Stimulated activated CD8-positive, alpha-beta memory T cell treated with anti-CD3 and anti-CD28 coated beads, Interleukin-12 subunit alpha, Interleukin-12 subunit beta, amount 100 ng/mL, for 1 hour (primary cell): ENCODE measurements around the gene NOXO1.

Experiments
- DNase-seq: peaks from one replicate; pipeline ENCODE4 v3.0.0-alpha.2; 2020; ENCODE audit warnings: low read depth

Gene NOXO1

GRCh38 chr16:1997494-1998359 is 16.5 kb upstream of the NOXO1 start:
- no peak for DNase-seq

DNA sequence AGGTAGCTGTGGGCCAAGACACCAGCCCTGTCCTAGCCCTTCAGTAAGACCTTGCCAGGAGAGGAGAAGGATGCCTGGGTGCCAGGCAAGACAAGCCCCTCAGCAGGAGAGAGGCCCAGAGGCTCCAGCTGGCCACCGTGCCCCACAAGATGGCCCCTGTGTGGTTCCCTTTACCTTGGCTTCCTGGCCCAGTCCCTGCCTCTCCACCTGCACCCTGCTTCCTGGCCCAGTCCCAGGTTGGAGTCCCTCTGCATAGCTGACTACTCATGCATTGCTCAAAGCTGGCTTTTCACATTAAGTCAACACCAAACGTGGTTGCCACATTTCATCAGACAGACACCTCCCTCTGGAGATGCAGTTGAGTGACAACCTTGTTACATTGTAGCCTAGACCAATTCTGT is 12.5 kb upstream of the NOXO1 start:
- no peak for DNase-seq

- no peak for DNase-seq
These were observed 11.5 kb upstream of the NOXO1 start for GRCh38 chr16:1992704-1993317.

DNA sequence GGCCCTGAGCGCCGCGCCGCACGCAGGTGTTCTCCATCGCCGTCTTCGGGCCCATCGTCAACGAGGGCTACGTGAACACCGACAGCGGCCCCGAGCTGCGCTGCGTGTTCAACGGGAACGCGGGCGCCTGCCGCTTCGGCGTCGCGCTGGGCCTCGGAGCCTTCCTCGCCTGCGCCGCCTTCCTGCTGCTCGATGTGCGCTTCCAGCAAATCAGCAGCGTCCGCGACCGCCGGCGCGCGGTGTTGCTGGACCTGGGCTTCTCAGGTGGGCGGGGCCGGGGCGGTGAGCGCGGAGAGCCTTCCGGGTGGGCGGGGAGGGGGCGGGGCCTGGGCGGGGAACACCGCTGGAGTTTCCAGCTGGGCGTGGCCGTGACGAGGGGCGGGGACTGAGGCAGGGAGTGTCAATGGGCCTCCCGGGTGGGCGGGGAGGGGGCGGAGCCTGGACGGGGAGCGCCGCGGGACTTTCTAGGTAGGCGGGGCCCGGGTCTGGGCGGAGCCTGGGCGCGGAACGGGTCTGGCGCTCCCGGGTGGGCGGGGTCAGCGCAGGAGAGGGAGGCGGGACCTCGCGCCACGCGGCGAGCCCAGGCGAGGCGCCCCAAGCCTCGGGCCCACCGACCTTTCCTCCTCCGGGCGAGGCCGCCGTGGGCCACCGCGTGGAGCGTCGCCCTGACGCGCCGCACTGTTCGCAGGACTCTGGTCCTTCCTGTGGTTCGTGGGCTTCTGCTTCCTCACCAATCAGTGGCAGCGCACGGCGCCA is 10.9 kb upstream of the NOXO1 start:
- DNase-seq, result peak; percentile 96

DNA sequence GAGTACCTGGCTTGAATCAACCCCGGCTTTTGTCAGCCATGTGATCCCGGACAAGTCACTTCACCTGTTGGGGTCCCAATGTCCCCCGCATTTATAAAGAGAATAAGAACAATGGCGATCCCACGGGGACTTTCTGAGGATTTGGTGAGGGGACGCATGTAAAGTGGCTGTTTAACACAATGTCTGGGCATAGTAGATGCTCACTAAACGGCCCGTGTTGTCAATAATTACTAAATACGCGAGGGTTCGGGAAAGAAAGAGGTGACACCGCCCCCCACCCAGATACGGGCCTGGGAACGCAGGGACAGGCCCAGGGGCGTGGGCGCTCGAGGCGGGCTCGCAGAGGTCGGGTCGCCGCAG is 10.3 kb upstream of the NOXO1 start:
- DNase-seq, result no peak

GRCh38 chr16:1991135-1991551 is 9.9 kb upstream of the NOXO1 start:
- no peak for DNase-seq

- DNase-seq, result no peak
These were observed 9.3 kb upstream of the NOXO1 start for GRCh38 chr16:1990351-1991134.

DNA sequence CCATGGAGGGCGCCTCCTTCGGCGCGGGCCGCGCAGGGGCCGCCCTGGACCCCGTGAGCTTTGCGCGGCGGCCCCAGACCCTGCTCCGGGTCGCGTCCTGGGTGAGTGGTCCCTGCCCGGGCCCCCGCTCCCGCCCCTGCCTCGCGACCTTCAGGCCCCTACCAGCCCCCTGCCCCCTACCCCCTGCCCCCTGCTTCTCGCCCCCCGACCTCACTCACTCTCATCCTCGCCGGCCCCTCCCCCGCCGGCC is 8.8 kb upstream of the NOXO1 start:
- no peak for DNase-seq

DNA sequence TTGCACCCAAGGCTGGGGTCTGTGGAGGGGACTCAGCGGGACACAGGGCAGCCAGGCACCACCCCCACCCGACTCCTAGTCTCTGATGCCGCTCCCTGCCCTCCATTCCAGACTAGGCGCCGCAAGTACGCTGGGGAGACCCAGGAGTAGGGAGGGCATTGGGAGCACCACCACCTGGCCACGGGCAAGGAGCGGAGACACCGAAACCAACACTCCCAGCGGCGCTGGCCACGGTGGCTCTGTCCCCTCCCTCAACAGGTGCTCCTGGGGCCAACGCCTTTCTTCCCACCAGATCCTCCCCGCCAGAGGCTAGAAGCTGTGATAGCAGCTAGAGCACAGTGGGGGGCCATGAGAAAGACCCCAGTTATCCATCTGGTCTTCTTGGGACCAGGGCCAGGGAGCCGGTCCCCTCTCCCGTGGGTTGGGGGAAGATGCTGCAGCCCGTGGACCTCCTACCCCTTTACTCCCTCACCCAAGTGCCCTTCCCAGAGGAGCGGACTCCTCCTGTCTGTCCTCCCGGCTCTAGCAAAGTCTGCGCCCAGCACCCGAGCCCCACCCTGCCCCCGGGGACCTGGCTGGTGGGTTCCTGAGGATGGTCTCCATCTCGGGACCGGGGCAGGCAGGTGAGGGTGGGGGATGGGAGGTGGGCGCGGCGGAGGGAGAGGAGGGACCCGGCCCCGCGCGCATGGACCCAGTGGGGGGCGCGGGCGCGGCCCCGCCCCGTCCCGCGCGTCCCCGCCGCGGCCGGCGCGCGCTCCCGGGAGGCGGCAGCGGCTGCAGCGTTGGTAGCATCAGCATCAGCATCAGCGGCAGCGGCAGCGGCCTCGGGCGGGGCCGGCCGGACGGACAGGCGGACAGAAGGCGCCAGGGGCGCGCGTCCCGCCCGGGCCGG is 8.2 kb upstream of the NOXO1 start, which contains the start of gene SYNGR3:
SYNGR3 (plus strand) TSS at position 762 of the 892 bp plus-strand sequence. CDS start 133 bp downstream, outside the sequence.
- DNase-seq, result no peak

- DNase-seq, result no peak
These were observed 5.9 kb upstream of the NOXO1 start for GRCh38 chr16:1987198-1987597.

GRCh38 chr16:1985466-1986150 is 4.3 kb upstream of the NOXO1 start:
- DNase-seq, result no peak

DNA sequence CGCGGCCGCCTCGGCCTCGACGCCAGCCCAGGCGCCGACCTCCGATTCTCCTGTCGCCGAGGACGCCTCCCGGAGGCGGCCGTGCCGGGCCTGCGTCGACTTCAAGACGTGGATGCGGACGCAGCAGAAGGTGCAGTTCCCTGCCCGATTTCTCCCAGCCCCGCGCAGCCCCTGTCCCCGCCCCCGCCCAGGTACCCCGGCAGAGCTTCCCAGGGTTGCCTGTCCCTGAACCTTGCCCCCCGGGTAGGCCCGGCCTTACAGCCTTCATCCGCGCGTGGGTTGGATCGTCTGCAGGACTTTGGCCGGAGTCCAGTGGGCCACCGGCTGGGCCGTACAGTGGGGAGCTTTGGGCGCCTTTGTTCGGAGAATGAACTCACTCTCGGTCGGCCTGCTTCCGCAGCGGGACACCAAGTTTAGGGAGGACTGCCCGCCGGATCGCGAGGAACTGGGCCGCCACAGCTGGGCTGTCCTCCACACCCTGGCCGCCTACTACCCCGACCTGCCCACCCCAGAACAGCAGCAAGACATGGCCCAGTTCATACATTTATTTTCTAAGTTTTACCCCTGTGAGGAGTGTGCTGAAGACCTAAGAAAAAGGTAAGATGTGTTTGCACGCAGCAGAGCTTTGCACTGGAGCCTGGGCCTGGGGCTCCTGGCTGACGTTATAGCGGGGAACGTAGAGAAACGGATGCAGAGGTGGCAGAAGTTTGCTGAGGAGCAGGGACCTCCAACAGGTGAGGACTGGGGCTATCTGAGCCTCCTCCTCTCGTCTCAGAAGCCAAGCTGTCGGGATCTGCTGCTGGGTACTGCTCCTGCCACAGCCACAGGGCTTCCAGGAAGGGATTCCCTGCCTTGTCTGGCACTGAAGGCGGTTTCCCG is 3.3 kb upstream of the NOXO1 start:
- no peak for DNase-seq

DNA sequence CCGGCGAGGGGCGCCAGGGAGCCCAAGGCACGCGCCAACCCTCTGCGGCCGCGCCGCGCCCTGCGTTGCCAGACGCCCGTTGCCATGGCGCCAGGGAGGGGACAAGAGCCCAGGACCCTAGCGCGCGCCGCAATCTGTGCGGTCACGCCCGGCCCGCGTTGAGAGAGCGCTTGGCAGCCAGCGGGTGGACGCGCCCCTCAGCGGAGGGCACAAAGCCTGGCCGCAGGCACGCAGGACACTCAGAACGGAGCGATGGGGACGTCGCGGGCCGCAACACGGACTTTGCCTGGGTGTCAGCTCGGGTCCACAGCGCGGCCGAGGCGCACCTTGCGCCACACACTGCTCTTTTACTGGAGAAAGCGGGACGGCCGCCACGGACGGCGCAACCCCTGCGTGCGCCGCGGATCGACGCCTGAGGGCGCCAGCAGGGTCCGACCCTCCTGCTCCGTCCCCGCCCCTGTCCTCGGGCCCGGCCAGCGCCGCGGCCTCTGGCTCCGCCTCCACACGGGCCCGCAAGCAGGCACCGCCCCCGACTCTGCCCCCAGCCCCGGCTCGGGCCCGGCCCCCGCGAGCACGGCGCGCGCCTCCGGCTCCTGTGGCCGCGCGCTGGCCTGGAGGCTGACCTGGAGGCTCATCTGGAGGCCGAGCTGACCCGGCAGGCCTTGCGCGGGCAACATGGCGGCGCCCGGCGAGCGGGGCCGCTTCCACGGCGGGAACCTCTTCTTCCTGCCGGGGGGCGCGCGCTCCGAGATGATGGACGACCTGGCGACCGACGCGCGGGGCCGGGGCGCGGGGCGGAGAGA is 2.5 kb upstream of the NOXO1 start, which contains the start of gene GFER:
GFER (plus strand) TSS at position 650 of the 803 bp plus-strand sequence; CDS start at position 676, 26 bp downstream.
- no peak for DNase-seq

DNA sequence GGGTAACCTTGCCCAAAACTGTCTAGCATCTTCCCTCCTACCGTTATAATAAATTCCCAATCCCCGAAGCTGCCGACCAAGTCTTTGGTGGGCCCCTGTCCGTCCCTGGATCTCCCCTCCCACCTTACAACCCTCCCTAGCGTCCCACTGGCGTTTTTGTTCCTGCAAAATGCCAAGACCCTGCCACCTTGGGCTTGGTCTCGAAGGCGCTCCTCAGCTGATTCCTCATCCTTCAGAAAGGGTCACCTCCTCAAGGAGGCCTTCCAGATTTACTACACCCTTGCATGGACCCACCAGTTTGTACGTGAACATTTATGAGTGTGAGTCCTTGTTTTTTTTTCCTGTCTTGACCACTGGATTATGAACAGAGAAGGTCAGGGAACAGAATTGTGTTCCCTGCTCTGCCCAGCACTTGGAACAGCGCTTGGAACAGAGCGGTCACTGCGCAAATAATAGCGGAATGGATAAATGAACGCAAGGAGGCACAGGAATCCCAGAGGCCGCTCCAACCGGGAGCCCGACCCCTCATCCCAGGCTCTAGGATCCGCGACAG is 1.8 kb upstream of the NOXO1 start:
- no peak for DNase-seq

- DNase-seq, result no peak
These were observed 754 bp upstream of the NOXO1 start for GRCh38 chr16:1982013-1982433.

DNA sequence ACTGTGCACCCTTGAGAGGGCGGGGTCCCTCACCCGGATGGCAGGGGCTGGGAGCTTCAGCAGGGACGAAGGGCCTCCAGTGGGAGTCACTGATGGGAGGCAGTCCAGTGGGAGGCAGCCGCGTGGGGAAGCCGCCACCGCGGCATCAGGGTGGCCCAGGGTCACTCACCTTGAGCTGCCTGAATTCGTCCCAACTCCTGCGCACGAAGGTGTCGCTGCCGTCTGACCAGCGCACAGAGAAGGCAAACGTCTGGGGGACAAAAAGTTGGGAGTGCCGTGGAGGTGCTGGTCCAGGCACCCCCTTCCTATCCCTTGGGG is 540 bp downstream of the NOXO1 start:
- DNase-seq, result no peak

DNA sequence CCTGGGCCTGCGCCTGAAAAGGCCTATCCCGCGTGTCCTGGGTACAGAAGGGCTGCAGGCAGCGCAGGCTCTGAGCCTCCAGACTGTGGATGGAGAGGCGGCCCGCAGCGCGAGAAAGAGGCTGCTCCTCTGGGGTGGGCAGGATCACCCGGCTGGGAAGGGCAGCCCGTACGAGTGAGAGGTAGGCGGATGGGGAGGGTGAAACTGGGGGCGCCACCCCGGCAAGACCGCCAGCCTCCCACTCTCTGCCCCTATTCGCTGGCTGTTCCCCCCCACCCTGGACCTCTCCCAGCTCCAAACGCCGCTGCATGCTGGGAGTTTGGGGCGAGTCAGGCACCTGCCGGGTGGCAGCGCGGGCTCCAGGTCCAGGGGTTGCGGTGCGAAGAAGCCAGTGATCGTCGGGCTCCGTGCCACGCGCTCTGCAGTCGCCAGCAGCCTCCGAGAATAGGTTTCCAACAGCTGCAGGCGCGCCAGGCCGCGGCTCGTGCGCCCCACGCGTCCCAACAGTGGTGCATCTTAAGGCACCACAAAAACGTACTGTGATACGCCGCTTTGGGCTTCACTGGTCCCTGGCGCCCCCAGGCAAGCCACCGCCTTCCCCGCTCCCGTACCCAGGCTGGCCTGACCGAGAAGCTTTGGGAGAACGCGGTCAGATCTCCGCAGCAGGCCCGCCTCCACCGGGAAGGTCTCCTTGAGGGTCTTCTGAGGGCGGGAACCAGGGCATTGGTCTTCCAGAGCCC is 1.1 kb downstream of the NOXO1 start:
- DNase-seq, result no peak
